ENCODE results near the gene FILIP1L.

FILIP1L gene

GRCh38 chr3:100039075-100039474 lies 75.2 kb downstream of the FILIP1L start:
- DNase-seq (ENCODE audit: low spot score), result no peak
- TF ChIP-seq CTCF (IDR thresholded peaks at IDR 0.05; ENCODE audit: borderline replicate concordance, control extremely low read depth, extremely low read depth, insufficient read depth, missing control alignments), result no peak
- in situ Hi-C loops (cut with MboI; ENCODE audit: low sequenced_read_pairs, unreplicated experiment), result no loop called here

DNA sequence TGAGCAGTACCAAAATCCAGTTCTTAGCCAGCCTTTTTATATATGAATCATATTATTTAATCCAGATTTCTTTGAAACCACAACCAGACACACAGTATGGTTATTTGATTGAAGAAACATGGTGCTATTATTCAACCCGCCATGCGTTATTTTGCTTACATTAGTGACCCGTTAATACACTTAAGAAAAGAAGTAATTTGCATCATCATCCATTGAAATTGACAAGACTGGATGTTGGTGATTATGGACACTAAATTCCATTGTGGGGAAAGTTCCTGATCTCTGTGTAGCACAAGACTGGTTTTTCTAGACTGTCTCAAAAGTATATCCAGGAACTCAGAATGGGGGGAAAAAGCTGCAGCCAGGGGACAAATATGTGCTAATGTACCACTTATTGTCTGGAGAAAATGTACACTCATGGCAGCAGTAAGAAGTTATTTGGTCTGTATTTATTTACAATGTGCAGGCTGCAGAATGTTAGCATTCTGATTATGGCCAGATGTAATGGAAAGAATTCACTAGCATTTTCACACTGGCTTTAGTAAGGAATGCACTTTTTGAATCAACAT lies 80.3 kb downstream of the FILIP1L start:
- in situ Hi-C loops (cut with MboI; ENCODE audit: low sequenced_read_pairs, unreplicated experiment), result no loop called here
- no peak for DNase-seq (ENCODE audit: low spot score)
- TF ChIP-seq CTCF (IDR thresholded peaks at IDR 0.05; ENCODE audit: borderline replicate concordance, control extremely low read depth, extremely low read depth, insufficient read depth, missing control alignments), result no peak

DNA sequence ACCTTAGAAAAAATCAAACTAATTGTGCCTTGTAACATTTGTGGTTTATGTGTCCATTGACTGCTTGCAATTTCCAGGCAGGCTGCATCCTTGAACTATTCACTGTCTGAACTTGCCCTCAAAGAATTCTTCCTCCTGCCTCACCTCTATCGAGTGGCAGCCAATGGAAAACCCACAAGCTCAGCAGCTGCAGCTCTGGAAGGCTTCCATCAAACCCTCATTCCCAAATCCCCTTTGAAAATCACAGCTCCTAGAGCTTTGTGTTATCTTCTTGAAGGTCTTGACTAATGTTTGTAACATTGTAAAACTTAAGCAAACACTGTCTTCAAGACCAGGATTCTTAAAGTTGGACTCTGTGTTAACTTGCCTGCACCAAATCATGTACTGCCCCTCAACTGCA lies 81.1 kb downstream of the FILIP1L start:
- in situ Hi-C loops (cut with MboI; ENCODE audit: low sequenced_read_pairs, unreplicated experiment), result no loop called here
- no peak for DNase-seq (ENCODE audit: low spot score)
- TF ChIP-seq CTCF (IDR thresholded peaks at IDR 0.05; ENCODE audit: borderline replicate concordance, control extremely low read depth, extremely low read depth, insufficient read depth, missing control alignments), result no peak

- in situ Hi-C loops (cut with MboI; ENCODE audit: low sequenced_read_pairs, unreplicated experiment), result no loop called here
Observed at GRCh38 chr3:100032243-100032642, 82.1 kb downstream of the FILIP1L start.

DNA sequence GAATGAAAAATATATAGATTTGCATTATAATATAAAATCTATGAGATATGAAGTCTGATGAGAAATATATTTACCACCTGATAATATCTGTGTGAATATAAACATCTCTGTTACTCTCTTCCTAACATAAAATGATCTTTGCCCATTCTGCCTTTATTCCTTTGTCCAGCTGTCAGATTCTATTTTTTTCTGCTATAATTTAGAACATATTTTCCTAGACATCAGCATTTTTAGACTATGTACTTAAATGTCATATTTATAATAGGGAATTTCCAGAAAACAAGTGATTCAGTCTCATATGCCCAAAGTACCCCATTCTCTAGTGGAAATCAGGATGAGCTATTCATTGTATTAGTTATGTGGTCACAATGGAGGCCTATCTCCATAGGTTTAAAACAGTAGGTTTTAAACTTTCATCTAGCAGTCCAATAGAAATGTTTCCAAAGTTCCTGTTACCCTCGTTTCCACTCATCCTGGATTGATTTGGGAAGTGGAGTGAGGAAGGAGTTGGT lies 83.3 kb downstream of the FILIP1L start:
- no peak for DNase-seq (ENCODE audit: low spot score)
- in situ Hi-C loops (cut with MboI; ENCODE audit: low sequenced_read_pairs, unreplicated experiment), result no loop called here
- TF ChIP-seq CTCF (IDR thresholded peaks at IDR 0.05; ENCODE audit: borderline replicate concordance, control extremely low read depth, extremely low read depth, insufficient read depth, missing control alignments), result no peak

More at GRCh38 chr3:100032243-100032642, 82.1 kb downstream of the FILIP1L start:
- no peak for DNase-seq (ENCODE audit: low spot score)
- TF ChIP-seq CTCF (IDR thresholded peaks at IDR 0.05; ENCODE audit: borderline replicate concordance, control extremely low read depth, extremely low read depth, insufficient read depth, missing control alignments), result no peak

GRCh38 chr3:100030346-100030745 lies 84.0 kb downstream of the FILIP1L start:
- DNase-seq (ENCODE audit: low spot score), result no peak
- no peak for TF ChIP-seq CTCF (IDR thresholded peaks at IDR 0.05; ENCODE audit: borderline replicate concordance, control extremely low read depth, extremely low read depth, insufficient read depth, missing control alignments)
- in situ Hi-C loops (cut with MboI; ENCODE audit: low sequenced_read_pairs, unreplicated experiment), result no loop called here
